ENCODE data around the gene INO80B.

The INO80B gene

GRCh38 chr2:74505448-74506246 is 50.8 kb downstream of the INO80B start:
- ATAC-seq (replicated peaks; ENCODE audit: extremely low read depth, poor library complexity, severe bottlenecking) (no peak), DNase-seq (ENCODE audit: low spot score in 2 of 2) (no peak)
- H3K27ac Mint-ChIP-seq (ENCODE audit: low read depth): no peak overlapping the region
- H3K27me3 Mint-ChIP-seq: peaks cover 31% of the 10 kb centered on the region
- no peak overlapping the region for H3K4me3 Mint-ChIP-seq
- H3K36me3 Mint-ChIP-seq (ENCODE audit: insufficient read depth): peaks cover 26% of the 10 kb centered on the region
- H3K4me1 Mint-ChIP-seq: peaks cover 61% of the 10 kb centered on the region
- no peaks in the 10 kb centered on the region for H3K9me3 Mint-ChIP-seq

GRCh38 chr2:74507145-74507925 is 52.4 kb downstream of the INO80B start, which contains the start of gene PCGF1:
Gene PCGF1 (minus strand): TSS chr2:74507695. CDS start chr2:74507668, 27 bp downstream.
- no peaks in the 10 kb centered on the region for H3K9me3 Mint-ChIP-seq
- peaks cover 24% of the 10 kb centered on the region for H3K36me3 Mint-ChIP-seq (ENCODE audit: insufficient read depth)
- peak within 1 kb of the TSS; percentile 99 for H3K27ac Mint-ChIP-seq (ENCODE audit: low read depth)
- DNase-seq (ENCODE audit: low spot score in 2 of 2) (peak; percentile 97 to 100), ATAC-seq (replicated peaks; ENCODE audit: extremely low read depth, poor library complexity, severe bottlenecking) (peak; percentile 94)
- H3K4me1 Mint-ChIP-seq: peaks cover 51% of the 10 kb centered on the region
- peak within 1 kb of the TSS; percentile 91 for H3K4me3 Mint-ChIP-seq
- peaks cover 34% of the 10 kb centered on the region for H3K27me3 Mint-ChIP-seq
